ENCODE measurements around the gene MFN2. TPM values are rescaled to one million over a fixed set of nuclear protein-coding genes. Genes with fewer than 3 reads are reported as not detected.

MFN2 gene
- total RNA-seq, 1 donor from 2014 or later = 78.9 TPM

DNA sequence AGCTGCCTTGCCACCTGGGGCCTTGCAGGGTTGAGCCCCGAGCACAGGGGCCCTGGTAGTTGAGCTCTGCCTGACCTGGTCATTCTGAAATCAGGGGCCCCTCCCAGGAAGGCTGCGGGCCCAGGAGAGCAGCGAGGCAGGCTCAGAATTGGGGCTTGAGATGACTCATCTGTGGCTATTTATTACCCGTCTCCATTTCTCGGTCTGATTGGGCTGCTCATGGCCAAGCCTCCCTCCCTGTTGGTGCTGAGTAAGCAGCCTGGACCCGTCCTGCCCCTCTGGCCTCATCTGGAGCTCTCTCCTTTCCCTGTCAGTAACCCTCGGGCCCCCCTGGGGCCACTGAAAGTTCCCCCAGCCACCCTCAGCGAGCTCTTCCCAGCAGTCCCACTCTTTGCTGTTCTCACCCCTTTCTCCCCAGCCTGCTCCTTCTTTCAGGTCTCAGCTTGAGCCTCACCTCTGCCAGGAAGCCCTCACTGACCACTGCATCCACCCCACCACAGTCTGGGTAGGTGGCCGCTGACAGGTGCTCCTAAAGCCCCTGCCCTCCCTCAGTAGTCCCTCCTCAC, 71.8 kb downstream of the MFN2 start:
- no peak for DNase-seq (ENCODE audit: low read depth, low spot score)
- no peak overlapping the region for H3K4me3 Mint-ChIP-seq
- TF ChIP-seq, protein P1, sequence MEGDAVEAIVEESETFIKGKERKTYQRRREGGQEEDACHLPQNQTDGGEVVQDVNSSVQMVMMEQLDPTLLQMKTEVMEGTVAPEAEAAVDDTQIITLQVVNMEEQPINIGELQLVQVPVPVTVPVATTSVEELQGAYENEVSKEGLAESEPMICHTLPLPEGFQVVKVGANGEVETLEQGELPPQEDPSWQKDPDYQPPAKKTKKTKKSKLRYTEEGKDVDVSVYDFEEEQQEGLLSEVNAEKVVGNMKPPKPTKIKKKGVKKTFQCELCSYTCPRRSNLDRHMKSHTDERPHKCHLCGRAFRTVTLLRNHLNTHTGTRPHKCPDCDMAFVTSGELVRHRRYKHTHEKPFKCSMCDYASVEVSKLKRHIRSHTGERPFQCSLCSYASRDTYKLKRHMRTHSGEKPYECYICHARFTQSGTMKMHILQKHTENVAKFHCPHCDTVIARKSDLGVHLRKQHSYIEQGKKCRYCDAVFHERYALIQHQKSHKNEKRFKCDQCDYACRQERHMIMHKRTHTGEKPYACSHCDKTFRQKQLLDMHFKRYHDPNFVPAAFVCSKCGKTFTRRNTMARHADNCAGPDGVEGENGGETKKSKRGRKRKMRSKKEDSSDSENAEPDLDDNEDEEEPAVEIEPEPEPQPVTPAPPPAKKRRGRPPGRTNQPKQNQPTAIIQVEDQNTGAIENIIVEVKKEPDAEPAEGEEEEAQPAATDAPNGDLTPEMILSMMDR (conservative IDR thresholded peaks at IDR 0.05) = no peak
- no peaks in the 10 kb centered on the region for H3K36me3 Mint-ChIP-seq (ENCODE audit: low read depth)
- no peaks in the 10 kb centered on the region for H3K9me3 Mint-ChIP-seq
- H3K4me1 Mint-ChIP-seq = peaks cover 21% of the 10 kb centered on the region
- H3K27ac Mint-ChIP-seq (ENCODE audit: unreplicated experiment) = no peak overlapping the region
- H3K27me3 Mint-ChIP-seq (ENCODE audit: low read depth) = no peaks in the 10 kb centered on the region

DNA sequence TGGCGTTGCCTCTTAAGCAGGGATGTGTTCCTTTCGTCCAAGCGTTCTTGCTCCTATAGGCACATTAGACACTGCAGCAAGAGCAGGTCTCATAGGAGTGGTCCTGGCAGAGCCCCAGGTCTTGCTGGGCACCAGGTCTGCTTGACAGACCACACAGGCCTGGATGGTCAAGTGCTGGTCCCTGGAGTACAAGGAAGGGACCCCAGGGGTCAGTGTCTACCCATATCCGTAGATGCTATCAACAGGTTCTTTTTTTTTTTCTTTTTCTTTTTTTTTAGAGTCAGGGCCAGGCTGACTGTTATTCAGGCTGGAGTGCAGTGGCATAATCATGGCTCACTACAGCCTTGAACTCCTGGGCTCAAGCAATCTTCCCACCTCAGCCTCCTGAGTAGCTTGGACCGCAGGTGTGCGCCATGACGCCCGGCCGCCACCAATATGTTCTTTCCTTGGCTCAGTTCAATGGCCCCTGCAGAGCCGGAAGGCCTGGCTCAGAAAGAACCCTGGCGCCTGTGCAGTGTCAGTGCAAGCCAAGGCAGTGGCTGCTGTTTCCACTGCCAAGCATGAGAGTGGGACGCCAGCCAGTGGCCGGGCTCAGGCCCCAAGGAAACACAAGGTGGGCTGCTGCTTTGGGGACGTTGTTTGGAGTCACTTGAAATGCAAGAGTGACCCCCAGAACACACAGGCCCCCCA, 72.9 kb downstream of the MFN2 start:
- no peak for DNase-seq (ENCODE audit: low read depth, low spot score)
- no peaks in the 10 kb centered on the region for H3K36me3 Mint-ChIP-seq (ENCODE audit: low read depth)
- peak overlapping the region; percentile 81 for H3K27ac Mint-ChIP-seq (ENCODE audit: unreplicated experiment)
- no peaks in the 10 kb centered on the region for H3K9me3 Mint-ChIP-seq
- no peak overlapping the region for H3K4me3 Mint-ChIP-seq
- peaks cover 21% of the 10 kb centered on the region for H3K4me1 Mint-ChIP-seq
- TF ChIP-seq, protein P1 (conservative IDR thresholded peaks at IDR 0.05) = no peak
- H3K27me3 Mint-ChIP-seq (ENCODE audit: low read depth) = peaks cover 3% of the 10 kb centered on the region

DNA sequence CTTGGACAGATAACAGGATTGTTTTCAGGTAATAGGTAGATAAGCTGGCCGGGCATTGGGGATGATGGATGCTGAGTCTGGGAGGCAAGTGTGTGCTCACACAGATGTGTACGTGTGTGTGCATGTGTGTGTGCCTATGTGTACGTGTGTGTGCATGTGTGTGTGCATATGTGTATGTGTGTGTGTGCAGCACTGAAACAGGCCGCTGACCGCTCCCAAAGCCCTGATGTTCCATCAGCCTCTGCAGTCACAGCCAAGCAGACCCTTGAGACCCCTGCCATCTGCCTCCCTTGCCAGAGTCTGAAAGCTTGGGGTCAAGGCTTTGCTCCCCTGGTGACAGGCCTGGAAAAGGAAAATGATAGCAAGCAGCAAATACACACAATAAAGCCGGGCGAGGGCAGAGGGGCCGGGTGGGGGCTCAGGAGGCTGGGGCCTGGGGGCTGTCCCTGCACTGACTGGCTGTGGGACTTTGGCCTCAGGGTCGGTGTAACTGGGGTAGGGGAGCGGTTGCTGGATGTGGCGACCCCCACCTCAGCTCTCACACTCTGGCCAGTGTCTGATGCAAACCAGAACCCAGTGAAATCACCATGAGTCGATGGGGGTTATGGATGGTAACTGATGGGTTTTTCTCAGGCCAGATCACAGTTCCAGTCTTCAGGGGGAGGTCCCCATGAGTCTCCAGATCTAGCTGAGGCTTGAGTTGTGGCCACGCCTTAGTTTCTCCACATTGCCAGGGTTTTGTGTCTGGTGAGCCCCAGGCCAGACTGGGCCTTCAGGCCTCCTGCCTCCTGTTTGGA, 73.7 kb downstream of the MFN2 start:
- no peak for DNase-seq (ENCODE audit: low read depth, low spot score)
- TF ChIP-seq, protein P1 (conservative IDR thresholded peaks at IDR 0.05) = no peak
- no peak overlapping the region for H3K4me3 Mint-ChIP-seq
- H3K27me3 Mint-ChIP-seq (ENCODE audit: low read depth) = peaks cover 6% of the 10 kb centered on the region
- peaks cover 21% of the 10 kb centered on the region for H3K4me1 Mint-ChIP-seq
- H3K36me3 Mint-ChIP-seq (ENCODE audit: low read depth) = no peaks in the 10 kb centered on the region
- peak overlapping the region; percentile 37 for H3K27ac Mint-ChIP-seq (ENCODE audit: unreplicated experiment)
- no peaks in the 10 kb centered on the region for H3K9me3 Mint-ChIP-seq

DNA sequence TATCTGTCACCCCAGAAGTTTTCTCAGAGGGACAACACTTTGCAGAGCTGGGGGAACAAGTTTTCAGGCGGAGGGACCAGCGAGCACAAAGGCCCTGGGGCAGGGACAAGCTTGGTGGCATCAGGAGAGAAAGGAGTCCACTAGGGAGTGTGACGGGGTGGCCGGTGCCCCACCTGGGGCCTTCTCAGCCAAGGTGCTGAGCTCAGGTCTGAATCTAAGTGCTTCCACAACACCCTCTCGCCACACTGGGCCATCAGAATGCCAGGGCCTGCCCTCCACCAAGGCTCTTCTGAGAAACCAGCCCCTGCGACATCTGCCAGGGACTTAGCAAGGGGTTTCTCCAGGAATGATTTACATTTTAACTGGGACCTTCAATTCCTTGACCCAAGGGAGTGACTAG, 75.0 kb downstream of the MFN2 start:
- no peak overlapping the region for H3K27ac Mint-ChIP-seq (ENCODE audit: unreplicated experiment)
- H3K27me3 Mint-ChIP-seq (ENCODE audit: low read depth) = peaks cover 16% of the 10 kb centered on the region
- H3K9me3 Mint-ChIP-seq = no peaks in the 10 kb centered on the region
- TF ChIP-seq, protein P1 (conservative IDR thresholded peaks at IDR 0.05) = no peak
- H3K4me1 Mint-ChIP-seq = peaks cover 21% of the 10 kb centered on the region
- no peak for DNase-seq (ENCODE audit: low read depth, low spot score)
- no peak overlapping the region for H3K4me3 Mint-ChIP-seq
- H3K36me3 Mint-ChIP-seq (ENCODE audit: low read depth) = peaks cover 3% of the 10 kb centered on the region

DNA sequence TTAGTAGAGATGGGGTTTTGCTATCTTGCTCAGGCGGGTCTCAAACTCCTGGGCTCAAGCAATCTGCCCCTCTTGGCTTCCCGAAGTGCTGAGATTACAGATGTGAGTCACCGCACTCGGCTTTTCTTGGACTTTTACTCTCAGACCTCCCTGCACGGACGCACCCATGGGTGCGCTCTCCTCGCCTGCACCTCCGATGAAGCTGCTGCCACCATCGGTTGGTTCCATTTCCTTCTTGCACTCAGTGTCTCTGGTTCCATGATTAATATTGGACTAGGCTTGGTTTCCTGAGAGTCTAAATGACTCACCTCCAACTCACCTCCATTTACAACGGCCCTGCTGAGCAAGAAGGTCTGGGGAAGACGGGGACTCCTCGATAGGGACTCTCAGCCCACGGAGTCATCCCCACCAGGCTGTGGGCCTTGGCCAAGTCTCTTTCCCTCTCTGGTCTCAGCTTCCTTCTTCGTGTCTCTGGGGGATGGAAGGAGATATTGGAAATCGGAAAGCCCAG, 76.1 kb downstream of the MFN2 start:
- TF ChIP-seq, protein P1 (conservative IDR thresholded peaks at IDR 0.05) = no peak
- Mint-ChIP-seq H3K36me3 (ENCODE audit: low read depth) (peaks cover 3% of the 10 kb centered on the region), H3K4me3 (no peak overlapping the region), H3K9me3 (no peaks in the 10 kb centered on the region), H3K27me3 (ENCODE audit: low read depth) (peaks cover 24% of the 10 kb centered on the region), H3K4me1 (peaks cover 21% of the 10 kb centered on the region), H3K27ac (ENCODE audit: unreplicated experiment) (no peak overlapping the region)
- no peak for DNase-seq (ENCODE audit: low read depth, low spot score)
